NOMO-1 treated with DMSO at 0.1 percent for 48 hours (cell line): Measurements from ENCODE around the gene RASAL1.
"Not testable (repeated sequence)": the region's sequence is repeated elsewhere in the genome, so short reads cannot be mapped to it uniquely, and the experiment has no call there.

Experiments
- DNase-seq: peaks from one replicate; lab custom pipeline; 2025; ENCODE audit not compliant: unreplicated experiment; lab: John Stamatoyannopoulos, UW

The RASAL1 gene

DNA sequence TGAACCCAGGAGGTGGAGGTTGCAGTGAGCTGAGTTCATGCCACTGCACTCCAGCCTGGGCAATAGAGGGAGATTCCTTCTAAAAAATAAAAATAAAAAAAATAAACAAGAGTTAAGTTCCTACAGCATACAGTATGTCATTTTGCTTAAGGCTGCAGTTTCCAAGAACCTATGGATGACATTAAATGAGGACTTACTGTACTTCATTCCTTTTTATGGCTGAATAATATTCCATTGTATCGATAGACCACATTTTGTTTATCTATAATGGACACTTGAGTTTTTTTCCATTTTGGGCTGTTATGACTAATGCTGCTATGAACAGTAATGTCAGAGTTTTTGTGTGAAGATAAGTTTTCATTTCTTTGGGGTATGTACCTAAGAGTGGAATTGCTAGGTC is 17.4 kb downstream of the RASAL1 start:
- no peak for DNase-seq

DNA sequence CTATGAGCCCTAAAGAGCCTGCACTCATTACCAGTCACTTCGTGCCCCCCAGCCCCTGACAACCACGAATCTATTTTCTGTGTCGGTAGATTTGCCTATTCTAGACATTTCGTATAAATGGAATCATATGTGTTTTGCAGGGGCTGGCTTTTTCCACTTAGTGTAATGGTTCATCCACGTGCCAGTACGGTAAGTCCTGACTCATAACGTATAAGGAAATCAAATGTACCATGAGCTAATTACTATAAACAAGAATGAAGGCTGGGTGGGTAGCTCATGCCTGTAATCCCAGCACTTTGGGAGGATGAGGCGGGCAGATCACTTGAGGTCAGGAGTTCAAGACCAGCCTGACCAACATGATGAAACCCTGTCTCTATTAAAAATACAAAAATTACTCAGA is 17.9 kb downstream of the RASAL1 start:
- DNase-seq, result not testable (repeated sequence)

DNA sequence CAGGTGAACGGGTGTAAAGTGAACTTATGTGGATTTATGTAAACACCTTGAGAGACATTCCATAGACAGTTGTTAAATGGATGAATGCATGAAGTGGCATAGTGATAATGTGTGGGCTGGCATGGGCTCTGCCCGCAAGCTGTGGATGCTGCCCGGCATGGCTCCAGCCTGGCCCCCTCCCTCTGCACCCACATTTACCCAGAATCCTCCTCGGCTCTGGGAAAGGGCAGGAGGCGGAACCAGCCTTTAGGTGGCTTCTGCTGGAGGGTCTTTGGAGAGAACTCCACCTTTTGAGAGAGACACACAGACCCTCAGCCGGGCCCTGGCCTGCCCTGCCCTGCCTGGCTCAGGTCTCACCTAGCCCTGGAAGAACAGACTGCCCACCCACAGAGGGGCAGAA is 18.7 kb downstream of the RASAL1 start:
- DNase-seq, result no peak

DNA sequence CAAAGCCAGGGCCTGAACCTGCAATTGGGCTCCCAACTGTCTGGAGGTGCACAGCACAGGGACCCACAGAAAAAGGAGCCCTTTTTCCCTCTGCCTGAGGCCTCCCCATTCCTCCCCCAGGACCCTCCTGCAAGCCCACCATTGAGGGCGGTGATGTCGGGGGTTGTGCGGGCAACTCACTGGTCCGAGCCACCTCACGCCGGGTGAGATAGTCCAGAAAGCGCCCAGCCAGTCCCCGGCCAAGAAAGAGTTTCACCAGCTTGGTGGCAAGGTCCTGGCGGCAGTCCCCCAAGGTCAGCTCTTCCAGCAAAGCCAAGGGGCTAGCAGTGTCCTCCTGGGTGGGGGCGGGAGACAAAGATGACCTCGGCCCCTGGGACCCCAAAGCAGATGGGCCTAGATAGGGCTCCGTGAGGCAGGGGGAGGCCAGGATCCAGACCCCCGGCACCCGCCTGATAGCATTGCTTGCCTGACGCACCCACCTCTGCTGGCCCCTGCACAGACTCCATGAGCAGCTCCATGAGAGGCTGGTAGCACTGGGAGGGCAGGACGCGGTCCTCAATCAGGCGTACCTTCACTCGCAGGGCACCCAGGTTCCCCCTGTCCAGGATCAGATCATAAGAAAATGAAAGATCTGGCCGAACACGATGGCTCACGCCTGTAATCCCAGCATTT is 20.0 kb downstream of the RASAL1 start:
- no peak for DNase-seq

DNA sequence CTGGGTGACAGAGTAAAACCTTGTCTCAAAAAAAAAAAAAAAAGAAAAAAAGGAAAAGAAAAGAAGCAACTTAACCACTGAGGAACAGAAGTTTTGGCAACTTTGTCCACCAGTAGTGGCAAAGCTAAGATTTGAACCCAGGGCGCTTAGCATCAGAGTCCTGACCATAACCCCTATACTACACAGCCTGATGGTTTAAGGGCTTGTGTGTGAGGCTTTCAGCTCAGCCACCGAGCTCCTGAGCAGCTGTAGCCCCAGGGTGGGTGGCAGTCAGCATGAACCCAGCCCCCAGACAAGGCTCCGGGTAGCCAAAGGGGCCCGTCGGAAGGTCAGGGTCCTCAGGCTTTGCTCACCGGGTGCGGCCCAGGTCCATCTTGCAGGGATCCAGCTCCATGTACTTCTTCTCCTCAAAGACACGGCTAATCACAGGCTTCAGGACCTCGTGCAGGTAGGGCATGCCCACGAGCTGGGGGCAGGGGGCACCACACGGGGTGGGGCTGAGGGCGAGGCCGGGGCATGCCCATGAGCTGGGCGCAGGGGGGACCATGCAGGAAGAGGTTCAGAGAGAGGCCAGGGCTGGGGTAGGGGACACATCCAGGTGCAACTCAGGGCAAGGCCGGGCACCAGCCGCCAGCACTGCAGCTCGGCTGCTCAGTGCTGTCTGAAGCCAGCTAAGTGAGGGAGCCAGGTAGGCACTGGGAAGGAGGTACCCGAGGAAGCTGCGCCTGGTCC is 20.9 kb downstream of the RASAL1 start:
- no peak for DNase-seq

DNA sequence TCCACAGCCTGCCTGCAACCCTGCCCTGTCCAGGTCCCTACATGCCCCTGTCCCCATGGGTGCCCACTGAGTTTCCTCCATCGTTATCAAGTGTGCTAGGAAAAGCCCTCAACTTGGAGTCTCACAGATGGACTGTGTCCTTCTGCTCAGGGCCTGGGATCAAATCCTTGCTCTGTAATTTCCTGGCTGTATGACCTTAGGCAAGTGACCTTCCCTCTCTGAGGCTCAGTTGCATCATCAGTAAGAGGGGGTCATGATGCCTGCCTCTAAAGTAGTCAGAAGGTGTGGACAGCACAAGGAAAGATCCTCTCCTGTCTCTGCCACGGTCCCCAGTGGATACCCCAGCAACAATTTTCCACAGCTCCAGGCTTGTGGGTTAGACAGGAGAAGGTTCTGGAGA is 22.2 kb downstream of the RASAL1 start:
- no peak for DNase-seq

DNA sequence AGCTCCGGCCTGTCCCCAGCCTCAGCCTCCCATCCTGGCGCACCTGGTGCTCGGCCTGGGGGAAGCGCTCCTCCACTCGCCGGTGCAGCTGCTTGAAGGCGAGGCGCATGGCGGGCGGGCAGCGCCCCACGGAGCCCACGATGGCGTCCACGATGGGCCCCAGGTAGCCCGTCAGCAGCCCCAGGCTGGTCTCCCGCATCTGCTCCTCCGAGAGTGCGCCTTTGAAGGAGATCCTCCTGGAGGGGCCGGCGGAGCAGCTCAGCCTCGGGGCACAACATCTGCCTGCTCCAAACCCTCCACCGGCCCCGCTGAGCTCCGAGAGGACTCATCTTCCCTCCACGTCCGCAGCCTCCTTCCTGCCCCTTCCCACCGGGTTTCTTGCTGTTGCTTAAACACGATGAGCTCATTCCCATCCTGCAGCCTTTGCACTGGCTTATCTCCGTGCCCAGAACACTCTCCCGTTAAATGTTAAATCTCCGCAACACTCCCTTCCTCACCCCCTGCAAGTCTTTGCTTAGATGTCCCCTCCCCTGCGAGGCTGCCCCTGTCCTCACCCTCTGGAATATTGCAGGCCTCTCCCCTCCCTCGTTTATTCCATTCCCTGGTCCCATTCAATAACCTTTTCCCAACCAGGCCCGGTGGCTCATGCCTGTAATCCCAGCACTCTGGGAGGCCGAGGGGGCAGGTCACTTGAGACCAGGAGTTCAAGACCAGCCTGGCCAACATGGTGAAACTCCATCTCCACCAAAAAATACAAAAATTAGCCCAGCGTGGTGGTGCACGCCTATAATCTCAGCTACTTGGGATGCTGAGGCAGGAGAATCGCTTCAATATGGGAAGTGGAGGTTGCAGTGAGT is 23.3 kb downstream of the RASAL1 start:
- DNase-seq, result no peak

DNA sequence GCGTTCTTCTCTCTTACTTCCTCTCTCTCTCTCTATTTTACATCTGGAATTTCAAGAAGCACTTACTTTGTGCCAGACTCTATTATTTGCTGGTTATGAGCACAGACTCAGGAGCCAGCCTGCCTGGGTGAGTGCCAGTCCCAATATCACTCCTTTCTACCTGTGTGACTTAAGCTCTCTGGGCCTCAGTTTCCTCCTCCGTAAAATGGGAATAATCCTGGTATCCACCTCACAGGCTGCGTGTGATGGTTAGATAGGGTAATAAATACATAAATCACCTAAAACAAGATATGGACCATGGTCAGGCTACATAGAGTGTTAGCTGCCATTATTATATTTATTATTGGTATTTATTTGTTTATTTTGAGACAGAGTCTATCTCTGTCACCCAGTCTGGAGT is 24.3 kb downstream of the RASAL1 start:
- DNase-seq, result no peak

DNA sequence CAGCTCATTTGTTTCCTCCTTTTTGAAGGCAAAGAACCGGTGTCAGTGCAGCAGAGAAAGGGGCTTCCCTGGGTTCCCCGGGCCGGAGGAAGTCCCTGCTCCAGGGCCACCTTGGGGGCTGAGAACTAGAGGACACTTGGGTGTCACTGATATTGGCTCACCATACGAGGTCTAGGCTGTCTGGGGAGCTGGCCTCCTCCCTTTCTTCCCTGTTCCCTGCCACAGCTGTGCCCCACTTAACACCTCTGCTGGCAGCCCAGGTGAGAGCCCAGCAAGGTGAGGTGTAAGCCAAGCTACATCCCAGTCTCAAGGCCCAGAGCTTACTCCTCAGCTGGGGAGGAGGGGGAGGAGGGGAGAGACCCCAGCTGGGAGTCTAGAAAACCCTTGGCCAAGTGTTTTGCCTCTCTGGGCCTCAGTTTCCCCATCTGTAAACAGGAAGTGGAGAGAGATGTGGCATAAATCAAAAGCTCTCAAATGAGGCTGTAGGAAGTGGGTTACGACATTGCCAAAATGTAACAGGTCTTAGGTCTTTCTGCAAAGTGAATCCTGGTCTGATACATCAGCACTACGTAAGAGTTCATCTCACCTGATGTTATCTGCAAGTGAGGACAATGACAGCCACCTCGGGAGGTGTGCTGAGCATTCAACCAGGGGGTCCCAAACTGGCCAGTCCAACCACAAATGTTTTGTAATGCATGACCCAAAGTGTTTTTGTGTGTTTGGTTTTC is 25.5 kb downstream of the RASAL1 start:
- DNase-seq, result no peak

DNA sequence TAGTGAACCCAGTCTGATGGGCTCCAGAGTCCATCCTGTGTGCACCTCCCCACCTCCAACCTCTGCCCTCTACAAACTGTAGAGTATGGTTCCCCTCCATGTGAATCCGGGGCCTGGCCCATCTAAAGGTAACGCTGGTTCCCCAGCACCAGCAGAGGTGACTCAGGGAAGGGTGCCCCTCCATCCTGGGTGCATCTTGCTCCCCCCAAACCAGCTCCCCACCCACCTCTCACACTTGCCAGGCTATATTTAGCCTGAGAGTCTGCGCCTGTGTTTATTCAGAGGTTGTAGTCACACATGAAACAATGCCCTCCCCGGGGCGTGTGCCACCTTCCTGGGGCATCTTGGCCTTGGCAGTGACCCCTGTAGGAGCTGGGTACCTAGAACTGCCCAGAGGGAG is 26.2 kb downstream of the RASAL1 start:
- no peak for DNase-seq

DNA sequence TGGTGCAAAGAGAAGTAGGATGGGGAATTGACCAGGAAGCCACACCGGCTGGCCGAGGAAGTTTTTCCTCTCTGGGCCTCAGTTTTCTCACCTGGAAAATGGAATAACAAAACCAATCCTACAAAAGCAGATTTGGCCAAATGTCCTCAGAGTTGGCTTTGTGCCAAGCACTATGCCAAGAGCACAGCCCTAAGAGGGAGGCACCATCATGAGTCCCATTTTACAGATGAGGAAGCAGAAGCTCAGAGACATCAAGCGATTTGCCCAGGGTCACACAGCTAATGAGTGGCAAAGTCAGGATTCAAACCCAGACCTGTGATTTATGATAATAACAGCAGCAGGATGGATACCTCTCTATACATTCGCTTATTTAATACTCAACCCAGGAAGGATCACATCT is 27.3 kb downstream of the RASAL1 start:
- DNase-seq, result no peak

DNA sequence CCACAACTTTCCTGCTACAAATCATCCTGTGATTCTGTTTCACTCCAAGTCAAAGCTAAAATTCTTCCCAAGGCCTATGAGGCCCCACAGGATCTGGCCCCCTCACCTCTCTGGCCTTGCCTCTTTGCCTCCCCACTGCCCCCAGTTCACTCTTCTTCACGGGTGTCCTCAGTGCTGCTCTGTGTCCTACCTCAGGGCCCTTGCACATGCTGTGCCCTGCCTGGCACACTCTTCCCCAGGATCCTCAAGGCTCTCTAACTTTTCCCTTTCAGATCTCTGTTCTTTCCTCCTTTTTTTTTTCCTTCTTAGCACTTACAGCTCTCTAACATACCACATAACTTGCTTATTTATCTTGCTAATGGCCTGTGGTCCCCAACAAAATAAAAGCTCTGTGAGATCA is 29.2 kb downstream of the RASAL1 start:
- DNase-seq, result no peak

DNA sequence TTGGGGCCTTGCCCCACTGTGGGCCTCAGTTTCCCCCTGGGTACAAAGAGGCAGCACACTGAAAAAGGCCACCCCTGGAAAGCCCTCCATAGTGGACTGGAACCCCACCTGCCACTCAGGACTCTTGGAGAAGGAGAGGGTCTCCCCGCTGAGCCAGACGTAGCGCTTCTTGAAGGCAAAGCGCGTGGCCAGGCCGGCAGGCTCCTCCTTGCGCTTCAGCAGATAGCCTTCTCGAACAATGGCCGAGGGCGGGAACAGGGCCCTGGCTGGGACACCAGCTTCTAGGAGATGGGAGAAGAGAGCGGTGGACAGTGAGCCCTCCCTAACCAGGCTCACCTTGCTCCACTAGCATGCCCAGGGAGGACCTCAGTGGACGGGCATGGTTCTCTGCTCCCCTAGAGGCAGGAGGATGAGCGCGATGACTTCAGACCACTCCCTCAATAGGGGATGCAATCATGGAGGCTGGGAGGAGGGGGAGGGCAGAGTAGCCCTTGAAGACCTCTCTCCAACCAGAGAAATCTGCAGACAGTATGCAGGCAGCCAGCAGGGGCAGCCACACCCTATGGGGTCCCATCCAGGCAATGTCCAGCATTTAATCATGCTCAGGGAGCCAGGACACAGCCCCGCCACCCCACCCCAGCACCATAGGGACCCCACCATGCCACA is 29.8 kb downstream of the RASAL1 start:
- no peak for DNase-seq

DNA sequence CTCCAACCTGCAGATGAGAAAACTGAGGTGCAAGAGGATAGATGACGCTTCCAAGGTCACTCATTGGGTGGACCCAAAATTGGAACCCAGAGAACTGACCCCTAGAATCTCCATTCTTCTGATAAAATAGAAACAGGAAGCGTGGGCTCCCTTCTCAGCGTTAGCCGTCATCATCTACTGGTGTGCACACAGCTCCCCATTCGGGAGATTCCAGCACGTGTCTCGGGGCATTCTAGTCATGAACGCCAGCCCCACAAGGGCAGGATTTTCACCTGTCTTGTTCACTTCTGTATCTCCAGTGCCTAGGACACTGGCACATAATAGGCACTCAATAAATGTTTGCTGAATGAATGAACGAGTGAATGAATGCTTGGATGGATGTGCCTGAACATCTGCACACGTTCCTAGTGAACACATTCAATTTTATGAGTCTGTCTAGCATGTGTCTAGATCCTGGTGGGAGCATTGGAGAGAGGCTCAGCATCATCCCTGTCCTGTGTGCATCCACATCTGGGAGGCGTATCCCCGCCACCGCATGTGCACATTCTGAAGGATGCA is 30.5 kb downstream of the RASAL1 start:
- no peak for DNase-seq

DNA sequence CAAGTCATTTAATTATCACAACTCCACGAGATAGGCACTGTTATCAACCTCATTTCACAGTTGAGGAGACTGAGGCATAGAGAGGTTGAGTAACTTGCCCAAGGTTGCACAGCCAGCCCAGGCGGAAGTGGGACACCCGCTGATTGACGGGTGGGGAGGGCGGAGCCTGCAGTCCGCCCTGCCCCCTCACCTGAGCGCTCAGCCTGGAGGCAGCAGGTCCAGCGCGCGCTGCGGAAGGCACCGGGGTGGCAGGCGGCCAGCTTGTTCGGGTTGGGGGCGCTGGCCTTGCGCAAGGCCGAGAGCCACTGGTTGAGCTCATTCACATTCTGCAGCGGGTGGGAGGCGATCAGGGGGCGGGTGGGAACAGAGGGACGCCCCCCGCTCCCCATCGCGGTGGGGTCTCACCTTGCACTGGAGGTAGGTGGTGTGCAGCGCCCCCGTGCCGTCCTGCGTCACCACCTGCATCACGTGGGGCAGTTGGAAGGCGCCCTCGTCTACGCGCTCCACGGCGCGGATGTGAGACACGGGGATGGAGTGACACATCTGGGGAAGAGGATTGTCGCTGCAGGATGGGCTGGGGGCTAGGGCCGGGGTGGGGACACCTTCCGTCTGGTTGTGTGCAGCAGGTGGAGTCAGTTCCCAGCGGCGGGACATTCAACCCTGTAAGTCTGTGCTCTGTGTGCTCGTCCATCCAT is 31.7 kb downstream of the RASAL1 start:
- no peak for DNase-seq

DNA sequence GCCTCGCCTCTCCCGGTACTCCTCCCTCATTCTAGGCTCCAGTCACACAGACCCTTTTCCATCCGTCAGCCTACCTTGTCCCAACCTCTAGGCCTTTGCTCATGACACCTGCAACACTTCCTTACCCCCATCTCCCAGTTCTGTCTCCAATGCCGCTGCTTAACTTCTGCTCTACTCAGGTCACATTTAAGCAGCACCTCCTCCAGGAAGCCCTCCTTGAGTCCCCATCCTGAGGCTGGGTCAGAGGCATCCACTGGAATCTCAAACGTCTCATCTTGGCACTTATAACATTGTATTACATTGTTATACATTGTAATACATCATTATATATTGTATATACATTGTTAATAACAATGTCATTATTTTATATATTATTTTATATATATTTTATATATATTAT is 32.8 kb downstream of the RASAL1 start:
- no peak for DNase-seq

DNA sequence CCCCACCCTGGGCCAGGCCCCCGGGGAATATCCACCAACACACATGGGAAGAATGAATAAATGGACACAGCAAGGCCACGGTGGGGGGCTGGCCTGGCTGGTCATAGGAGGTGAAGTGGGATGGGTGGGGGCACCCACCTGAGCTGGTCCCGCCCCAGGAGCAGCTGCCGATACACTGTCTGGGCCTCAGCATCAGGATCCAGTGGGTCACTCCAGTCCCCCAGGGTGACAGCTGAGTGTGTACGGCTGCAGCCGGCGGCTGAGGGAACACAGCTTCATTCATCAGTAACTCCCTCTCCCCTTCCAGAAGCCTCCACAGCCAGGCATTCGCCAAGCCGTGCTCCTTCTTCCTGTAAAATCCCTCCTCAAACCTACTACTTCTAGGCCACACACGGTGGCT is 33.8 kb downstream of the RASAL1 start:
- no peak for DNase-seq

DNA sequence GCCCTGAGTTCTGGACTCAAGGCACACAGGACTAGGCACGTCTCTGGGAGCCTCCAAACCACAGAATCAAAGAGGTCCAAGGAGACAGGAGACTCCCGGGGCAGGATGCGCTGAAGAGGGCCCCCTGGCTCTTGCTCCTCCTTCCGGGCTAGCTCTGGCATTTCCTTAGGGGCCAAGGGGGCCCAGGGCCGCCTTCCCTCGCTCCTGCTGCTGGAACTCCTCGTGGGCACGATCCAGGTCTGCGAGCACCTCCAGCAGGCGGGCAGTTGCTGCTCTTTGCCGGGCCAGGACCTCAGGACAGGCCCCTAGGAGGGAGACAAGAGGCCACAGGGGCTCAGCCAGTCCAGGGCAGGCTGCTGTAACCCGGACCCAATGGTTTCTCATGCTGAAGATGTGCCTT is 35.8 kb downstream of the RASAL1 start:
- no peak for DNase-seq

DNA sequence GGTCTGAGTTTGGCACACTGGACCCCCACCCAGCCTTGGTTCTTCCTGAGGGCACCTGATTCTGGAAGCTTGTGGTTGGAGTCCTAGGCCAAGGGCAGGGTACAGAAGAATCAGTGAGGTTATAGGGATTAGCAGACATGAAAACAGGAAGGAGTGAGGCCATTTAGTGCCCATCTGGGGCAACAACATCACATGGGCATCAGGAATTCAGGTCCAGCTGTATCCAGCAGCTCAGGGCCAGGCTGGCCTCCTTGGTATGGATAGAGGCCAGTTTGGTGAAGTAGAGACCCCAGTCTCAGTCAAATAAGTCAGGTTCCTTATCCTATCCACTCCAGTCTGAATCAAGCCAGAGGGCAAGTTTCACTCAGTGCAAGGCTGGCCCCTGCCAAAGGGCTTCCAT is 36.2 kb downstream of the RASAL1 start:
- no peak for DNase-seq

DNA sequence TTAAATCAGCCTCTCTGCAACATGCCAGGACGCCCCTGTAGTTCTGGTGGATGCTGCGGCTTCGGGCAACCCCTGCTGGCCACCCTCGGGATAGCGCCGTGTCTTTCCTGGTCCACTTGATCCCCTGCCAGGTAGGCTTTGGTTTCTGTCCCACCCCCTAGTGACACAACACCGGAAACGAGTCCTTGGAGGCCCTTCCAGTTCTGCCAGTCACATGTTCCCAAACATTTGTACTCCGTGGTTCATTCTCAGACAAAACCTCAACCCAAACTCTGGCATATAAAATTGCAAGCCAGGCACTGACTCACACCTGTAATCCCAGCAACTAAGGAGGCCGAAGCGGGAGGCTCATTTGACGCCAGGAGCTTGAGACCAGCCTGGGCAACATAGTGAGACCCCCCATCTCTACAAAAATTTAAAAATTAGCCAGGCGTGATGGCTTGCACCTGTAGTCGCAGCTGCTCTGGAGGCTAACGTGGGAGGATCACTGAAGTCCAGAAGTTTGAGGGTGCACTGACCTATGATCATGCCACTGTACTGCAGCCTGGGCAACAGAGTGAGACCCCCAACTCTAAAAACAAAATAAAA is 37.0 kb downstream of the RASAL1 start:
- DNase-seq, result no peak
